Measurements from ENCODE around the gene NDUFA6. TPM values are rescaled to one million over a fixed set of nuclear protein-coding genes. Genes with fewer than 3 reads are reported as not detected.
"Not testable (repeated sequence)": the region's sequence is repeated elsewhere in the genome, so short reads cannot be mapped to it uniquely, and the experiment has no call there.

NDUFA6 gene
- total RNA-seq, 1 donor from 2014 or later = 65.9 TPM

DNA sequence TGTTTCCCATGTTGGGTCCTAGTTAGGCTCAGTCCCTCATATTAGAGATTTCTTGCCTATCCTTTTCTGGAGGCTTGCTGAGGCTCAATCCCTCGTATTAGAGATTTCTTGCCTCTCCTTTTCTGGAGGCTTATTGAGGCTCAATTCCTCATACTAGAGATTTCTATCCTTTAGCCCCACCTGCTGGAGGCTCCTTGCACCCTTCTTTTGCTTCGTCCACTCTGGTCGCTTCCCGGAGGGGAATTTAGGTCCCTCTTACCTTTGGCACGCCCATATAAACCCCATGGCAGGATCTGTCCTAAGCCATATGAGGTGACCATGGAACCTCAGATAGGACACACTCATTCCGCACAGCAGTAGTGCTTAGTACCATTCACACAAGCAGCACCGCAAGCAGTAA lies 24.1 kb upstream of the NDUFA6 start:
- no peak for DNase-seq (ENCODE audit: low read depth, low spot score)

GRCh38 chr22:42112793-42113192 lies 22.2 kb upstream of the NDUFA6 start:
- not testable (repeated sequence) for DNase-seq (ENCODE audit: low read depth, low spot score)

DNA sequence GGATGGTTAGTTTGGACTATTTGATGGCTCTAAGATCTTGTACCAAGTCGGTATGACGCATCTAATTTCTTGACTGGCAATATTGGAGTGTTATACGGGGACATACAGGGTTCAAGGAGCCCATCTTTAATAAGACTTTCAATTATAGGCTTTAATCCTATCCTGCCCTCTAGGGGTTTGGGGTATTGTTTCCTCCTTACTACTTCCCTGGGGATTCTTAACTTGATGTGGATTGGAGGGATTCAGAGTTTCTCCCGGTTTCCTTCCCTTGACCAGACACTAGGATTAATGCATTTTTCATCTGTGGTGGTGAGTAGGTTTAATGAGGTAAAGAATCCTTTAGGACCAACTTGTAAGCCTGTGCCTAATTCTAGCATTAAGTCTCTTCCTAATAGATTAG lies 21.2 kb upstream of the NDUFA6 start:
- DNase-seq (ENCODE audit: low read depth, low spot score) = no peak

DNA sequence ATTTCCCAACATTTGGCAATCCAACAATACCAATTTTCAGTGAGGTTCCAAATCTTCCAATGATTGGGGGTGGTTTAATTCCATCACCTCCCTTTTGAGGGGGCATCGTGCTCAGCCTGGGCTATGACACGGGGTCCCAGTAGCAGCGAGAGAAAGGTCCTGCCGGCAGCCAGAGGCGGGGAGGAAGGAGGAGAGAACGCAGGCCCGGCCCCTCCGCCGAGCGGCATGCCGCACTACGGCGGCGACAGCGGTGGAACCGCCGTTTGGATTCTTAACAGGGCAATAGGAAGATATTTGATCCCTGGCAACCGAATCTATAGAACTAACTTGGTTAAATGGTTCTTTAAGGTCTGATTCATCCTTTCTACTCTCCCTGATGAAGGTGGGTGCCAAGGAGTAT lies 18.3 kb upstream of the NDUFA6 start:
- no peak for DNase-seq (ENCODE audit: low read depth, low spot score)

DNA sequence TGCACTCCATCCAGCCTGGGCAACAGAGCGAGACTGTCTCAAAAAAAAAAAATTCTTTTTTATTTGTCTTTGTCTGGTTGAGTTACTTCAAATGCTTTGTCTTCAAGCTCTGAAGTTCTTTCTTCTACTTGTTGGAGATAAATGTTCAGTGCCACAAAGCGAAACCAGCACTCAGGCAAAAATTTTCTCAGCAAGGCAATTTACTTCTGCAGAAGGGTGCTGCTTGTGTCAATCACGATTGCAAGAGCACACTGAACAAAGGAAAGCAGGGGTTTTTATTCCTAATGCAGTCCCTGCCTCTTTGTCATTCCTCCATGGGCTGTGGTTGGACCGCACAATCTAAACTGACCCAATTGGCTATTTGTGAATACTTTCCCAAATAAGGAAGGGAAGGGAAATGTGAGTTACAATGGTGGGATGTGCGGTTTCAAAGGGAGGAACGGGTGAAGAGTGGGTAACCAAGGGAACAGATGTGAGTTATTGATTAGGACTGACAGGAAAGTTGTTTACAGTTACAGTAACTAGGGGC lies 13.8 kb upstream of the NDUFA6 start:
- not testable (repeated sequence) for DNase-seq (ENCODE audit: low read depth, low spot score)

DNA sequence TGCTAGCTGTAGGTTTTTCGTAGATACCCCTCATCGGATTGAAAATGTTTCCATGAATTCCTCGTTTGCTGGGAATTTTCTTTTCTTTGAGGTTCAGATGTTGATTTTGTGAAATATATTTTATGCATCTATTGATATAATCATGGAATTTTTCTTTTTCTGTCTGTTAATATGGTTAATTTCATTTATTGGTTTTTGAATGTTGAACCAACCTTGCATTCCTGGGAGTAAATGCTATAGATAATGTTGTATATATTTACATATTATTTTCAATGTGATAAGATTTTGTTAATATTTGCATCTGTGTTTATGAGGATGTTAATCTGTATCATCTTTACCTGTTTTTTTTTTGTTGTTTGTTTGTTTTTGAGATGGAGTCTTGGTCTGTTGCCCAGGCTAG lies 10.6 kb upstream of the NDUFA6 start:
- DNase-seq (ENCODE audit: low read depth, low spot score) = no peak

DNA sequence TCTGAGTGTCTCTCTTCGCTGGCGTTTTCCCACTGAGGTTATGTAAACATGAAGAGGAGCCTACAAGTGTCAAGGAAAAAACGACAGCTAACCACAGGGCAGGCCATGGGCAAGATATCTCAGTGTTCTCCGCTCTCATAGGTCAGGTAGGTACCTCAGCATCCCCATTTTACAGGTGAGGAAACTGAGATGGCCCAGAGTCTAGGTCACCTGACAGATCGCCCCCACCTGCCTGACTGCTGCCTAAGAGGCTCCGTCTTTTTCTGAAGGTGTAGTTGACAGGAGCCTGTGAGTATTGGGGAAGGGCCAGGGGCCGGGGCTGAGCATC lies 847 bp upstream of the NDUFA6 start:
- no peak for DNase-seq (ENCODE audit: low read depth, low spot score)

DNA sequence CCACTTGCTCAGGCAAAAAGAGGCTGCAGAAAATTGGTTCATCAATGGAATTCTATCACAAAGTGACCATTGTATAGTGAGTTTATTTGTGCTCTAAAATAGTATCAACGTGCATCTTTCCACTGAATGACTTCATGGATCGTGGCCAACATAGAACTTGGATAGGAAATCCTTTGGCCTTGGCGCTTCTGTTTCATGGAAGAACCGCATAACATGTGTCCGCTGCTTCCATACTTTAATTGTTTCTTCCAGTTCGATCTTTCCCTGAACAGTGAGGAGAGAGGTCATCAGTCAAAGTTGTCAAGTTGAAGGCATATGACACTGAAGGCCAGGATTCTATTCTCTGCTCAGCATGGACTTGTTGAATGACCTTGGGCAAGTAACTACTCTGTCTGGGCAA lies 4.5 kb downstream of the NDUFA6 start:
- DNase-seq (ENCODE audit: low read depth, low spot score) = no peak

- DNase-seq (ENCODE audit: low read depth, low spot score) = no peak
Measured at GRCh38 chr22:42084874-42085273, 5.7 kb downstream of the NDUFA6 start.

DNA sequence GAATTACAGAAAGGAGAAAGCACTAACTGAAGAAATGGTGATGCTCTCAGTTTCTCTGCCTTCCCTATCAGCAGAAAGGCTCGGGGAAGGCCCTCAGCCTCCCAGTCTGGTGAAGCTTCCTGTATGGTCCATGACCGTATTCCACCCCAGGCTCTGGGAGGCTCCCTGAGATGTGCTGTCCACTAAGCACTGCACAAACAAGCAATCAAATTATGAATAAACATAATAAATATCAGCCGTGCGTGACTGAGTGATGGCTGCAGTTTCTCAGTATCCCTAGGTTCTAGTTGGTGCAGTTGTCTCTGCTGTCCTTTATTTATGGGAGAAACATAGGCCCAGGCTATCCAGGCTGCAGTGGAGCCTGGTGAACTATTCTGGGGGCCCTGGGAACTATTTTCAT lies 7.5 kb downstream of the NDUFA6 start:
- no peak for DNase-seq (ENCODE audit: low read depth, low spot score)

GRCh38 chr22:42080287-42080686 lies 10.3 kb downstream of the NDUFA6 start:
- DNase-seq (ENCODE audit: low read depth, low spot score) = no peak

- peak; percentile 95 for DNase-seq (ENCODE audit: low read depth, low spot score)
Measured at GRCh38 chr22:42079319-42080251, 11.0 kb downstream of the NDUFA6 start, which contains the start of gene SMDT1. Gene SMDT1 (plus strand): TSS chr22:42079700. CDS start chr22:42079769, 69 bp downstream.

DNA sequence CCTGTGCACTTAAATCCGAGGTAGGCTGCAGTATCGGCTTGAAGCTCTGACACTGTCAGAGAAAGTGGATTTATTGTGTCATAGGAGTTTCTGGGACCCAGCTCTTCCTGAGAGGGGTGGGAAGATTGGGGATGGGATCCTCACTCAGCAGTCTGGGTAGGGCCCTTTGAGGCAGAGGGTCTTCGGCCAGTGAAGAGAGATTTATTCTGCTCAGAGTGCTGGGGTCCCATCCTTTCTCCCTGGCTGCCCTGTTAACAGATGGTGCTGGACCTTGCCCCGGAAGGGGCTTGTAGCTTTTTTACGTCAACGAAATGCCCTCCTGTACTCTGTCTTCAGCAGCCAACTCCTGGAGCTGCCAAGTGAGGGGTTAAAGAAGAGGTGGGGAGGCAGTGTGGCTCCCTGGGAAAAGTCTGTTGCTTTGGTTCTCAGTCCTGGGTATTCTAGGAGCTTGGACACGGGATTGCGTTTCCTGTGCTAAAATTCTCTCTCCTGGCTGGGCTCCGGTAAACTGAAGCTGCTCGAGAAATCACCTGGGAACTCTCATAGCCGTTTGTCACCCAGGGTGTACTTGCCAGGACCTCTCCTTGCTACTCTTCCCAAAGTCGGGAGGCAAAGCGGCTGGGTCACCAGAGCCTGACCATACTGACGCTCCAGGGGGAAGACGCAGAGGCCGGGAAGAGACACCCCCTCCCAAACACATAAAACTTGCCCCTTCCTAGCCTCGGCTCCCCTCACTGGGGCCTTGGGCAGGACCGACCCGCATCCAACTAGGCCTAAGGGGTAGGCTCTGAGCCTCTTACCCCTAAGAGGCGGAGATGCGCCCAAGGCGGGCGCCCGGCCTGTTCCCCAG lies 11.9 kb downstream of the NDUFA6 start:
- no peak for DNase-seq (ENCODE audit: low read depth, low spot score)

GRCh38 chr22:42077486-42078125 lies 13.0 kb downstream of the NDUFA6 start:
- no peak for DNase-seq (ENCODE audit: low read depth, low spot score)

DNA sequence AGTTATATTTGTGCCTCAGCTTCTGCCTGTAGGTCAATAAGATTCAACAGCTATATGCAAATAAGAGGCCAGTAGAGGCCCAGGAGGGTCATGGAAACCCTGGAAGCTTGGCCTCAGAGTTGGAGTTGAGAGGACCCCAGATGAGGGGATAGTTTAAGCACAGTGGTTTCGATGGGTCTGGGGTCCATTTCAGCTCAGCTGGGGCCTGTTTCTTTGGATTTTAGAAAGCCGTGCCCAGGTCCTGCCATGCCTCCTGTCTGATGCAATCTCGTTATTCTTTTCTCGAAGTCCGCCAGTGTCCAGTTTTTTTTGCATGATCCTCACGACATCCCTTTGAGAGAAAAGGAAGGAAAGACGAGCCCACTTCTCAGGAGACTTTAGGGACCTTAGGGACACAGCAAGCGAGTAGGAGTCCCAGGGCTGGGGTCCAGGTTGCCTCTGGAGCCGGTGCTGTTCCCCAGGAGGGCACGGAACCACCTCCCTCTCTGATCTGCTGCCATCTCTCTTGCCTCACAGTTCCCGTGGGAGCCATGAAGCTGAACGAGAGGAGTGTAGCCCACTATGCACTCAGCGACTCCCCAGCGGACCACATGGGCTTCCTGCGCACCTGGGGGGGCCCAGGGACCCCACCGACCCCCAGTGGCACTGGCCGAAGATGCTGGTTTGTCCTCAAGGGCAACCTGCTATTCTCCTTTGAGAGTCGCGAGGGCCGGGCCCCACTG lies 13.6 kb downstream of the NDUFA6 start:
- DNase-seq (ENCODE audit: low read depth, low spot score) = no peak

- no peak for DNase-seq (ENCODE audit: low read depth, low spot score)
Measured at GRCh38 chr22:42074846-42075676, 15.5 kb downstream of the NDUFA6 start.

DNA sequence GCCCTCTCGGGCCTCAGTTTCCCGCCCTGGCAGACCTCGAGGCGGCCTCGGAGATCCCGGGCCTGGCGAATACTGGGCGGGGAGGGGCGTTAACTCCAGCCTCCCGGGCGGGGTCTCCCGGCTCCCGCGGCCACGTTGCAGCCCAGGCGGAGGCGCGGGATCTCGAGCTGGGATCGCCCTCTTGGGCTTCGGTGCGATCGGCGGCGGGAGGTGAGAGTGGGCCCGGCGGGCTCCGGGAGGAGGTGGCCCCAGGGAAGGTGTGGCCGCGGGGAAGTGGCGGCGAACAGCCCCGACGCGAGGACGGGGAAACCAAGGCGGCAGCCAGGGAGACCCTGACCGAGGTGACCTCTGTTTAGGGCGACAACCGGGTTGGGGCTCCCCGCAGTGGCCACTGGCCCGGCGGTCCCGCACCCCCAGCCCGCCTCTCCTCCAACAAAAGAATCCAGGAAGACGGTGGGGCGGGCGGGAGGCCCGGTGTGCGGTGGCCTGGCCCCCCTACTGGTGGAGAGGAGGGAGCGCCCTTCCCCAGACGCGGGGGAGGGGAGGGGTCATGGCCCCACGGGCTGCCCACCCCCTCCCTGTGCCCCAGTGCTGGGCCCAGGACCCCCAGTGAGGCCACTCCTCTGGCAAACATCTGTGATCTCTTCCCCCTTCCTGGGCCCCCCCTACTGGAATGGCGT lies 16.3 kb downstream of the NDUFA6 start, which contains the start of gene PHETA2:
PHETA2 (plus strand) TSS at position 117 of the 680 bp plus-strand sequence. CDS start 3,046 bp downstream, outside the sequence.
- no peak for DNase-seq (ENCODE audit: low read depth, low spot score)

DNA sequence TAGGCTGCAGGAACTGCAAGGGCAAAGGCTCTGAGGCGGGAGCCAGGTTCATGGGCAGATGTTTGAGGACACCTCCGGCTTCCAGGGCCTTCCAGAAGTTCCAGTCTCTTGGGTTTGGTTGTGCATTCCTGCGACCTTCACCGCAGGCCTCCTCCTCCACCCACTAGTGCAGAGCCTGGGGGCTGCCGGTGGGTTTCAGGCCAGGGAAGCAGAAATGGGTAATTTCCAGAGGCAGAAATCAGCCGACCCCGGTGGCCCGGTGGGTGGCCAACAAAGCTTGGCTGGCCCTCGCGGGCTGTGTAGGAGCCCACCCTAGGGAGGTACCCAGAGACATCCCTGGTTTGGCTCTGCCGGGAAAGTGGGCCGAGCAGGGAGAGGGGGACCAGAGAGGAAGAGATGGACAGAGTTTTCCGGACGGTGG lies 16.9 kb downstream of the NDUFA6 start:
- DNase-seq (ENCODE audit: low read depth, low spot score) = no peak

- no peak for DNase-seq (ENCODE audit: low read depth, low spot score)
Measured at GRCh38 chr22:42072606-42073330, 17.8 kb downstream of the NDUFA6 start.

Measured in pulmonary artery endothelial cell (primary cell).